K562 (cell line): ENCODE data around the gene GALNT9.

Source experiments
- EZH2 ChIP-seq: IDR thresholded peaks from 2 replicates; pipeline ENCODE4 v1.6.1; 2012; ENCODE audit warnings: low read depth, mild to moderate bottlenecking, inconsistent platforms, low read length, borderline replicate concordance
- GTF3C2 ChIP-seq: IDR thresholded peaks from 3 replicates; pipeline ENCODE4 v1.6.1; 2011; ENCODE audit warnings: borderline replicate concordance, mild to moderate bottlenecking, moderate library complexity; ENCODE audit not compliant: insufficient read length; ENCODE audit errors: extremely low read depth

DNA sequence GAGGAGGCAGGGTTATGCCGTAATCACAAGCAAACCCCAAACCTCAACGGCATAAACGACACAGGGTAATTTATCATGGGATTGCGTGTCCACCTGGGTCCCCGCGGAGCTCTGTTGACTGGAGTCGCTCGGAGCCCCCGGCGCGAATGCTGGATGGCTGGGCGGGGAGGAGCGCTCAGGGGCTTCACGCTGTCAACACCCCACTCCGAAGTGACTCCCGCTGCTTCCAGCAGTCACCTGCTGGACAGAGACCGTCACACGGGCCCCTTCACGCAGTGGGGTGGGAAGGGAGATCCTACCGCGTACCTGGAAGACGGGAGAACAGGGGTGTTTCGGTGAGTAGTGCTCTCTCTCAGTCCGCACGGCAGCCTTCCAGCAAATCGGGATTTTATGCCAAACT lies 4.4 kb upstream of the GALNT9 start:
- TF ChIP-seq GTF3C2: no peak
- TF ChIP-seq EZH2: no peak
